GM12878 (cell line): ENCODE measurements around the gene MRAS. TPM values are rescaled to one million over a fixed set of nuclear protein-coding genes. Genes with fewer than 3 reads are reported as not detected.

ENCODE experiments used
- ATAC-seq: fragments of 200-7000 bp; cut with Tn5 transposase; 3 replicates; pipeline ENCODE4 v1.9.1; 2020; ENCODE audit warnings: mild to moderate bottlenecking, moderate library complexity
- BruUV-seq: library from RNA; stranded (reverse); fragments of 400-500 nt; replicated peaks from 2 replicates; lab custom pipeline; 2021; lab: Mats Ljungman, UMichigan
- CTCF ChIA-PET: fragments of 300-600 bp; sonication (Branson Sonifier 250); formaldehyde crosslinking; extraction: SDS; loops from one replicate; lab custom pipeline; 2021; ENCODE audit warnings: inconsistent platforms; lab: Yijun Ruan, JAX
- POLR2A ChIA-PET: fragments of 350-600 bp; formaldehyde crosslinking; extraction: SDS; loops from one replicate; lab custom pipeline; 2021; ENCODE audit warnings: inconsistent platforms; lab: Charles Lee
- RAD21 ChIA-PET: fragments of 300-600 bp; sonication (Branson Sonifier 250); formaldehyde crosslinking; loops from one replicate; lab custom pipeline; 2023; ENCODE audit warnings: antibody characterized with exemption; ENCODE audit not compliant: unreplicated experiment; lab: Charles Lee
- SMC1A ChIA-PET: fragments of 300-600 bp; sonication (Branson Sonifier 250); formaldehyde crosslinking; loops from one replicate; lab custom pipeline; 2023; ENCODE audit not compliant: unreplicated experiment, uncharacterized antibody; lab: Charles Lee
- DNase-seq: peaks from one replicate; pipeline ENCODE4 v3.0.0-alpha.2; 2011; ENCODE audit warnings: low read depth, low spot score
- FAIRE-seq: peaks from 3 replicates; lab custom pipeline; 2011; peaks lifted over from hg19 to GRCh38; lab: Jason Lieb, UNC
- H2AFZ ChIP-seq: 2 replicates; pipeline ENCODE4 v1.6.0; 2011; ENCODE audit warnings: low read depth, low read length, control low read depth; ENCODE audit not compliant: control insufficient read depth
- H3K27ac ChIP-seq: 2 replicates; pipeline ENCODE4 v1.5.1; 2011; ENCODE audit warnings: control low read depth; ENCODE audit not compliant: control insufficient read depth, insufficient read depth
- H3K27me3 ChIP-seq, 2 experiments: replicated peaks in 1 of 2; 2 replicates each; pipeline versions ENCODE4 v1.6.0 to v1.6.1; 2011; ENCODE audit warnings: low read length in 1 of 2; ENCODE audit not compliant: control insufficient read depth in 2 of 2, insufficient read depth in 2 of 2
- H3K36me3 ChIP-seq, 2 experiments: 2 replicates each; pipeline ENCODE4 v1.5.1; 2011; ENCODE audit warnings: low read length in 1 of 2; ENCODE audit not compliant: control insufficient read depth in 2 of 2, insufficient read depth in 2 of 2
- H3K4me1 ChIP-seq: 2 replicates; pipeline ENCODE4 v1.6.1; 2011; ENCODE audit warnings: mild to moderate bottlenecking, low read length, moderate library complexity, mixed read lengths; ENCODE audit not compliant: control insufficient read depth, insufficient read depth
- H3K4me2 ChIP-seq: 2 replicates; pipeline ENCODE4 v1.6.0; 2011; ENCODE audit warnings: control low read depth; ENCODE audit not compliant: control insufficient read depth, insufficient read depth
- H3K4me3 ChIP-seq: fragments of 200-600 bp; sonication (generic); 2 replicates; pipeline ENCODE4 v1.5.1; 2016
- H3K79me2 ChIP-seq: 2 replicates; pipeline ENCODE4 v1.6.0; 2011; ENCODE audit warnings: low read length; ENCODE audit not compliant: control insufficient read depth, insufficient read depth
- H3K9ac ChIP-seq: 2 replicates; pipeline ENCODE4 v1.8.0; 2011; ENCODE audit warnings: low read length, control low read depth, mixed read lengths; ENCODE audit not compliant: control insufficient read depth, insufficient read depth
- H3K9me3 ChIP-seq: replicated peaks from 3 replicates; pipeline ENCODE4 v1.5.1; 2011; ENCODE audit warnings: mild to moderate bottlenecking, low read length; ENCODE audit not compliant: control insufficient read depth, insufficient read depth
- H4K20me1 ChIP-seq: 2 replicates; pipeline ENCODE4 v1.6.0; 2011; ENCODE audit not compliant: control insufficient read depth, insufficient read depth
- CBX5 ChIP-seq: sonication (generic); IDR thresholded peaks from 2 replicates; pipeline ENCODE4 v1.6.1; 2016; ENCODE audit warnings: low read depth, moderate library complexity, mild to moderate bottlenecking, inconsistent platforms
- FOS ChIP-seq: IDR thresholded peaks from 3 replicates; pipeline ENCODE4 v1.6.1; 2011; ENCODE audit warnings: borderline replicate concordance; ENCODE audit not compliant: insufficient read length; ENCODE audit errors: extremely low read depth
- HCFC1 ChIP-seq: fragments of 150-350 bp; IDR thresholded peaks from 2 replicates; pipeline ENCODE4 v1.6.1; 2014; ENCODE audit warnings: low read length
- IRF5 ChIP-seq: fragments of 450-650 bp; IDR thresholded peaks from 2 replicates; pipeline ENCODE4 v1.6.1; 2017; ENCODE audit warnings: borderline replicate concordance
- KAT2A ChIP-seq: conservative IDR thresholded peaks from 2 replicates; pipeline ENCODE4 v1.6.1; 2011; ENCODE audit warnings: low read depth, low read length; ENCODE audit not compliant: control insufficient read depth
- MYB ChIP-seq: fragments of 150-350 bp; IDR thresholded peaks from 2 replicates; pipeline ENCODE4 v1.6.1; 2014; ENCODE audit warnings: mild to moderate bottlenecking, low read depth, low read length, borderline replicate concordance
- PAX5 ChIP-seq: IDR thresholded peaks from 2 replicates; pipeline ENCODE4 v1.6.1; 2011; ENCODE audit warnings: low read depth, low read length, borderline replicate concordance
- PAX8 ChIP-seq: fragments of 450-650 bp; IDR thresholded peaks from 2 replicates; pipeline ENCODE4 v1.6.1; 2017; ENCODE audit warnings: mild to moderate bottlenecking, moderate library complexity
- PML ChIP-seq: IDR thresholded peaks from 2 replicates; pipeline ENCODE4 v1.6.1; 2012; ENCODE audit warnings: low read length, inconsistent platforms
- POLR2A ChIP-seq: IDR thresholded peaks from 2 replicates; pipeline ENCODE4 v1.6.1; 2011; ENCODE audit warnings: low read depth, mild to moderate bottlenecking, low read length
- POLR2AphosphoS2 ChIP-seq: IDR thresholded peaks from 2 replicates; pipeline ENCODE4 v1.6.1; 2011; ENCODE audit warnings: low read depth, mild to moderate bottlenecking, low read length, improper control_type of control experiment, moderate library complexity
- RELA ChIP-seq: fragments of 450-650 bp; IDR thresholded peaks from 2 replicates; pipeline ENCODE4 v1.8.0; 2014; ENCODE audit warnings: borderline replicate concordance; ENCODE audit not compliant: partially characterized antibody
- STAT1 ChIP-seq: fragments of 450-650 bp; conservative IDR thresholded peaks from 2 replicates; pipeline ENCODE4 v1.6.1; 2014; ENCODE audit warnings: antibody characterized with exemption, mild to moderate bottlenecking
- YY1 ChIP-seq: IDR thresholded peaks from 2 replicates; pipeline ENCODE4 v1.6.1; 2011; ENCODE audit warnings: low read depth, mild to moderate bottlenecking, low read length
- WGBS: methylation state at CpG from one replicate; pipeline ENCODE4 v1.1.6; 2016; ENCODE audit warnings: low lambda C conversion rate; ENCODE audit not compliant: insufficient replicate concordance, insufficient coverage; ENCODE audit errors: missing lambda C conversion rate; 5-methylcytosine and 5-hydroxymethylcytosine counted together
- in situ Hi-C: fragments of 300-500 bp; cut with MboI; formaldehyde crosslinking; loops from 9 replicates; pipeline ENCODE4 v1.14.3; 2018; ENCODE audit warnings: mixed read lengths
- intact Hi-C: fragments of 100-400 bp; cut with micrococcal nuclease; formaldehyde crosslinking; loops from one replicate; pipeline ENCODE4 v1.14.2; 2022; ENCODE audit not compliant: unreplicated experiment
- polyA plus RNA-seq, 11 experiments: library from polyadenylated mRNA; depleted of rRNA in 4 of 11; unstranded in 6 of 11; stranded (reverse) in 5 of 11; fragments of >200 nt; fragmentation: Nextera tagmentation in 4 of 11; fragmentation: Illumina TruSeq in 1 of 11; extraction: Ambion mirVana in 4 of 11; extraction: Trizol in 1 of 11; gene quantifications; 1 replicate in 1 of 11; 2 replicates in 10 of 11; pipeline versions ENCODE4 v1.2.1 to v1.2.3, GENCODE V29; 2011 to 2016; ENCODE audit warnings: inconsistent platforms in 2 of 11, missing spikeins in 2 of 11, low read depth in 1 of 11
- total RNA-seq, 4 experiments: library from RNA; depleted of rRNA in 3 of 4; stranded (reverse); fragments of >200 nt in 3 of 4; fragmentation: Illumina TruSeq in 1 of 4; extraction: Trizol in 1 of 4; gene quantifications; 2 replicates each; pipeline versions ENCODE4 v1.2.1 to v1.2.3, GENCODE V29; 2013 to 2021
- TF ChIP-seq, protein P1 (sequence below): fragments of 450-650 bp; conservative IDR thresholded peaks from 2 replicates; pipeline ENCODE4 v1.6.1; 2017; ENCODE audit warnings: mild to moderate bottlenecking, moderate library complexity

MRAS gene
- total and polyA plus RNA-seq, 10 of the 15 experiments (the other 5 are each of a cell fraction or from before 2014, with no cell fraction given), result 0.01 to 0.44 (median 0.17) TPM; not detected in 6

DNA sequence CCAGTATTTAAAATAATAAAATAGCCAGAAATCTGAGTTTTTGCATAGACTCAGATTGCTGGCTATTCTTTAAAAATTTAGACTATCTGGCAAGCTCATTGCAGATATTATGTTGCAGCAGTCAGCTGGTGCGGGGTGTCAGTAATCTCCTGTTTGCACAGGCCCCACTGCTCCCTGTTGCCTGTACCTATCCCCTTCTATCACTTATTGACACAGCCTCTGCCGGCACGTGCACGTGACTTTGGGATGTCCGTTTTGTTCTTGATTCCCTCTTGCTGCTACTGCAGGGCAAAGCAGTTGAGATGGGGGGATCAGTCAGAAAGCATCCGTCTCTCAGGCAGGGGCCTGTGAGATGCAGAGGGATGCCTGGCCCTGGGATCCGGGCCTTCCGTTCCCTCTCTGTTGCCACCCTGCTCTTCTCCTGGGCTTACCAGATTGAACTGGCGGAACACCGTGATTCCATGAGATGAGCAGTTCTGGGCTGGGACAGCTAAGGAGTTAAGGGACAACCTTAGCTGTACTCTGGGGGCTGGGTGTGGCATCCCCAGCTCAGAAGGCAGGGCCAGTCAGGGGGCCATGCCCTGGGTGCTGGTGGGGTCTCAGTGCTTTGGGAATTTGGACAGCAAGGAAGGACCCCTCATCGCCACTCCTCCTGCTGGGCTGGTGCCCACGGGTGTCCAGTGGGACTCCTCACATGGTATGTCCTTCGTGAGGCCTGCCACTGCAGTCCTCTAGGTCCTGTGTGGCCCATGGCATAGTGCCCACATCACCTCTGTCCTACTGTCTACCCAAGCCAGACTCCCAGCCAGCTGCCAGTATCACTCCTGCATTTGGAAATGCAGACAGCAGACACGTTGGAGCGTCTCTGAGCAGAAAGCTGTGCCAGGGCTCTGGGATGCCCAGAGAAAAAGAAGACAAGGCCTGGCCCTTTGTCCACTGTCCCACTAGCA lies 11.8 kb downstream of the MRAS start (continued):
- TF ChIP-seq PAX8 (no peak), FOS (no peak), IRF5 (no peak), YY1 (no peak), POLR2A (no peak), STAT1 (no peak), HCFC1 (no peak), KAT2A (no peak)

DNA sequence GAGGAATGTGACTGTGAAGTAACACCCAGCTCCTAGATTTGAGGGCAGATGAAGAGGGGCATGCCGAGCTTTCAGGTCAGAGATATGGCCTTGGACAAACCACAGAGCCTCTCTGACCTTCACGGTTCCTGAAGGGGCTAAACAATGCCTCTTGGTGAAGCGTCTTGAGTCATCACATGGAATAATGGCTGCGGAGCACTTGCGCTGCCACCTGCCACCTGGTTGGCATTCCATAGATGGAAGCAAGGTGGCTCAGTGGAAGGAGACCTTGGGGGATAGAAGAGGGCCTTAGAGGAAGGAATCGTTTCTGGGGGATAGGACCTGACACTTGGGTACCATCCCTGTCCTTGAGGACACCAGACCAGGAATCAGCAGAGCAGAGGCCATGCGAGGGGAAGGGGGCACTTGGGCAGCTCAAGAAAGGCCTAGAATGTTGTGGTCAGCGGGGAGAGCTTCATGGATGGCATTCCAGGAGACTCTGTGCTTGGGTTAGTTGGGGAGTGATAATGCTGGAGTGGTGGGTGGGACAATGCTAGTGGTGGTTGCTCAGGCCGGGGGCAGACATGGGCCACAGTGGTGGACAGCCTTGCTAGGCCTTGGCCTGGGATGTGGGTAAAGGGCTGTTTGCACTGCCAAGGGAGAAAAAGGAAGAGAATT lies 12.6 kb downstream of the MRAS start:
- in situ Hi-C loops (no loop called here), intact Hi-C loops (no loop called here)
- Histone ChIP-seq H3K27ac (no peak overlapping the region), H4K20me1 (peaks cover 2% of the 10 kb centered on the region; the same call in 1 of the 2 replicates), H3K27me3 (peaks cover 2 to 3% of the 10 kb centered on the region in 2 experiments; a peak in 3 of 4 replicates), H2AFZ (no peak overlapping the region), H3K36me3 (no peaks in the 10 kb centered on the region), H3K9ac (no peak overlapping the region), H3K4me2 (no peak overlapping the region), H3K9me3 (no peaks in the 10 kb centered on the region), H3K4me1 (no peaks in the 10 kb centered on the region), H3K4me3 (no peak overlapping the region), H3K79me2 (no peaks in the 10 kb centered on the region)
- FAIRE-seq, result no peak
- no peak for DNase-seq
- WGBS, result 24% methylated on average over 9 of the region's 9 CpGs
- ChIA-PET SMC1A (no interaction called here), RAD21 (no interaction called here), POLR2A (no interaction called here), CTCF (no interaction called here)
- no TSS peak for BruUV-seq
- no peak for ATAC-seq
- TF ChIP-seq, protein P1, sequence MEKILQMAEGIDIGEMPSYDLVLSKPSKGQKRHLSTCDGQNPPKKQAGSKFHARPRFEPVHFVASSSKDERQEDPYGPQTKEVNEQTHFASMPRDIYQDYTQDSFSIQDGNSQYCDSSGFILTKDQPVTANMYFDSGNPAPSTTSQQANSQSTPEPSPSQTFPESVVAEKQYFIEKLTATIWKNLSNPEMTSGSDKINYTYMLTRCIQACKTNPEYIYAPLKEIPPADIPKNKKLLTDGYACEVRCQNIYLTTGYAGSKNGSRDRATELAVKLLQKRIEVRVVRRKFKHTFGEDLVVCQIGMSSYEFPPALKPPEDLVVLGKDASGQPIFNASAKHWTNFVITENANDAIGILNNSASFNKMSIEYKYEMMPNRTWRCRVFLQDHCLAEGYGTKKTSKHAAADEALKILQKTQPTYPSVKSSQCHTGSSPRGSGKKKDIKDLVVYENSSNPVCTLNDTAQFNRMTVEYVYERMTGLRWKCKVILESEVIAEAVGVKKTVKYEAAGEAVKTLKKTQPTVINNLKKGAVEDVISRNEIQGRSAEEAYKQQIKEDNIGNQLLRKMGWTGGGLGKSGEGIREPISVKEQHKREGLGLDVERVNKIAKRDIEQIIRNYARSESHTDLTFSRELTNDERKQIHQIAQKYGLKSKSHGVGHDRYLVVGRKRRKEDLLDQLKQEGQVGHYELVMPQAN, result no peak
- TF ChIP-seq STAT1, result no peak
- TF ChIP-seq PAX5, result no peak
- no peak for TF ChIP-seq RELA
- TF ChIP-seq MYB, result no peak
- TF ChIP-seq POLR2AphosphoS2, result no peak
- no peak for TF ChIP-seq IRF5
- TF ChIP-seq PML, result no peak
- TF ChIP-seq CBX5, result no peak
